GM19468 (cell line): ENCODE data around the gene CETN1.

Source experiments
- ATAC-seq: cut with Tn5 transposase; IDR thresholded peaks from one replicate; pipeline ENCODE4 v1.9.1; 2021; ENCODE audit warnings: mild to moderate bottlenecking, moderate library complexity, moderate number of reproducible peaks; ENCODE audit not compliant: unreplicated experiment; ENCODE audit errors: extremely low read depth

The CETN1 gene

GRCh38 chr18:574865-575645 is 5.1 kb upstream of the CETN1 start:
- no peak for ATAC-seq

- ATAC-seq, result no peak
Measured at GRCh38 chr18:576924-577323, 3.3 kb upstream of the CETN1 start.

- no peak for ATAC-seq
Measured at GRCh38 chr18:577643-578375, 2.4 kb upstream of the CETN1 start.

- no peak for ATAC-seq
Measured at GRCh38 chr18:579238-579637, 942 bp upstream of the CETN1 start.

DNA sequence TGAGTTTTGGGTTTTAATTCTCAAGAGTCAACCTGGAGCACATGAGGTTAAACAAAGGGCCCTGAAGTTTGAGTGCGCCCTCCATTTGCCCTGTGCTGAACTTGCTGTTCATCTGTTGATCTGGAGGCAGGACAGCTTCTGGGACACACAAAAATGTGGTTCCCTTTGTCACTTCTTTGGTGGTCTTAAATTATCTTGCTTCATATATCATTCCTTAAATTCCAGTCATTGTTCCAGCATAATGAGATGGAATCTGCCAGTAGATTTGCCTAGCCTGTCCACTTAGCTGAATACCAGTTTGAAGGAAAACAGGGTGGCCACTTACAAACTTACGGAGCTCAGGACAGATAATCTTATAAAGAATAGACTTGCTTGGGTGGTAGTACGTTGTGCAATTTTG is 916 bp downstream of the CETN1 start:
- no peak for ATAC-seq

- no peak for ATAC-seq
Measured at GRCh38 chr18:582465-582864, 2.3 kb downstream of the CETN1 start.

DNA sequence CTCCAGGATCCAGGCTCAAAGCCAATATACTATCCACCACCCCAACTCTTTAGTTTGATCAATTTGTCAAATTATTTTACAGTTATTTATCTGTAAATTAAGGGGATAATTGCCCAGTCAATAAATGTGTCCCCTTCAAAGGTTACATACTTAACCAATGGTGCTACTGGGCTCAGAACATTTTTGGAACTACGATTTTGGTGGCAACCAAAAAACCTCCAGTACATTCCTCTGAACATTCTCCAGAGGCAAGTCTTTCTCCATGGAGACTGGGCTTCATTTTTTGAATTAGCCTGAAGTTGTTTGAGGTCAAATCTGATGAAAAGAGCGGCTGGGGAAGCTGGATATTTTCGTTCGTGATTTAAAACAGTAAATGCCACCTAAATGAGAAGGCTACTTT is 14.9 kb downstream of the CETN1 start:
- no peak for ATAC-seq

DNA sequence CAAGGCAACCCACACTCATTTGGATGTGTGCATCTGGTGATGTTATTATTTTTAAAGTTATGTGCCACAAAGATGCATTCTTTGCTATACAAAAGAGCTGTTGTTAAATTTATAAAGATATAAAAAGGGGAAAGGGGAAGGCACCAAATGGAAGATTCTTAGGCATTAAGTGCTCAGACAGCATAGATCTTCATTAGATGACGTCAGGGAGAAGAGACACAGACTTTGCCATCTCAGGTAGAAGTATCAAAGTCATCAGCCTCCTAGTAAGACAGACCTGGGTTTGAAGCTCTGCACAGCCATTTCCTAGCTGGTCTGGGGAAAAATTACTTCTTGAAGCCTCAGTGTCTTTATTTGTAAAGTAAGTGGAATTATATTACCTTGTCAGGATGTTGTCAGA is 15.4 kb downstream of the CETN1 start:
- no peak for ATAC-seq

DNA sequence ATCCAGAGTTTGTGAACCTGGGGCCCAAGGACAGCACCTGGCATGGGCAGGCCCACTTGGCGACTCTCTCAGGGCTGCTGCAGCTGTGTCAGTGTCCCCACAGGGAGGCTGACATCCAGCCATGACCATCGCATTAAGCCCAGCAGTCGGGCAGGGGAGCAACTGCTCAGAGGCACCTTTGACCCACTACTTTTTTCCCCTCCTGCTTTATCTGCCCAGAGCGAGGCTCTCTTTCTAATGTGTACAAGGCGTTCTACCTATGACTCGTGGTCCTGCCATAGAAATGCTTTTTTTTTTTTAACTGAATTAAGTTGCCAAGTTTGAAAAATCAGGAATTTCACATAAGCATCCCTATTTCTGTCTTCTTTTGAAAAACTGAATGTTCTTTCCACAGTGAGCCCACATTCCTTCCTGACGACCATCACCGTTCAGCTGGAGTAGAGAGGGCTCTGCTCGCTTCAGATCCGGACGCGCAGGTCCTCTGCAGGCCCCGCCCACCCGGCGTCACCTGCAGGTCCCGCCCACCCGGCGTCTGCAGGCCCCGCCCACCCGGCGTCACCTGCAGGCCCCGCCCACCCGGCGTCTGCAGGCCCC is 16.2 kb downstream of the CETN1 start:
- ATAC-seq, result no peak

GRCh38 chr18:598124-598589 is 18.0 kb downstream of the CETN1 start:
- ATAC-seq, result no peak

GRCh38 chr18:600107-600506 is 19.9 kb downstream of the CETN1 start:
- ATAC-seq, result no peak

DNA sequence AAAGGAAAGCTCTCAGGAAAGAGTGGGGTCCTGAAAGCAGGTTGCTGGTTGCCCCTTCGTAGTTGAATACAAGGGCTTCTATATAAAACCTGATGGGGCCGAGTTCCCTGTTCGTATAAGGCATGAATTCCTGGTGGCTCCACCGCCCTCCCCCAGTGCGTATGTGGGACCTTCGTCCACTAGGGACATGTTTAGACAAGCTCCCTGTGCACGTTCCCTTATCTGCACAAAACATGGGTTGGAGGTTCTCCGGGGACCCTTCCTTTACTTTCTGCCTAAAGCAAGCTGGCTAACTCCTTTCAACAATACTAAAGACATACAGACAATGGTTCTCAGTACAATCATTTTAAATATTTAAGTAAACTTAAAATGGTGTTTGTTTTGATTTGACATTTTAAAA is 24.6 kb downstream of the CETN1 start:
- no peak for ATAC-seq

DNA sequence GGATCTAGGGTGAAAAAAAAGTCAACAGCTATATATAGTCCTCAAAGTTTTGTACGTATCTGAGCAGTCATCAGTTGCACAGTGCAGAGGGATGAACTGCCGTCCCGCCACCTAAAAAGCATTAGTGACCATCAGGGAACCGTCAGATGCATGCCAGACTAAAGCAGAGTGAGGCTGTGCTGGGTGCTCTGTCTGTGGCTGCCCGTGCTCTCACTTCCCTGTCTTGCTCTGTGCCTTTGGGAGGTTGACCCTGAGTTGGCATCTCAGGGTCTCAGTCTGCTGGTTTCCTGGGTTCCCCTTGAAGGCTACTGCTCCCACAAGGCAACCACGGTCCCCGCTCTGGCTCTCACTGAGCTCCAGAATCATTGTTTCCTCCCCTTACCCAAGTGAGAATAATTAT is 27.8 kb downstream of the CETN1 start:
- no peak for ATAC-seq

GRCh38 chr18:610214-610928 is 30.2 kb downstream of the CETN1 start:
- ATAC-seq, result no peak

DNA sequence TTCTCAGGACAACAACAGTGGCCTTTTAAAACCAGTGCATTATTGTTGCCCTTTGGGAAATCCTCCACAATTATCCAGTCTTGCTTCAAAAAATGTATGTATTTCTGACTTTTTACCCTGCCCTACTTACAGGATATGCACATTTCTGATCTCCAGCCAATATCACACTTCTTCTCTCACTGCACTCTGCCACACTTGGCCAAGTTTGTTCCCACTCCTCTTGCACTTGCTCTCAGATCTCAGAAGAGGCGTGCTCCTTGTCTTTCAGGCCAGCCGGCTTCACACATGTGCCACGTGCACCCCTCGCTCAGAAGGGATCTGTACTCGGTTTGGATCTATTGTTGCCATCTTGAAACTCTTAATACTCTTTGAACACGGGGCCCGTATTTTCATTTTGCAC is 32.0 kb downstream of the CETN1 start:
- ATAC-seq, result no peak

DNA sequence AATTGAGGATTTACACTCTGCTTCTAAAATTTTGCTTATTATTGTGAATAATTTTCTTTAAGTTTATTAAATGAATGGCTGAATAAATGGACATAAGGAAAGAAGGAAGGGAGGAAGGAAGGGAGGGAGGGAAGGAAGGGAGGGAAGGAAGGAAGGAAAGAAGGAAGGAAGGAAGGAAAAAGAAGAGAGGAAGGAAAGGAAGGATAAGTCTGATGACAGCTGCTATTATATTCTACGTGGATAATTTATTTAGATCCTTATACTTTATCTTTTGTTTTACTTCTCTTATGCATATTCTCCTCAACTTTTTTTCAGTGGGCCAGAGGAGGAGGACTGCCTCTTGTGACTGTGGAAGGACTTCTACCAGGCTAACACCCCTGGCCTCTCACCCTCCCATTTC is 34.0 kb downstream of the CETN1 start:
- ATAC-seq, result no peak

DNA sequence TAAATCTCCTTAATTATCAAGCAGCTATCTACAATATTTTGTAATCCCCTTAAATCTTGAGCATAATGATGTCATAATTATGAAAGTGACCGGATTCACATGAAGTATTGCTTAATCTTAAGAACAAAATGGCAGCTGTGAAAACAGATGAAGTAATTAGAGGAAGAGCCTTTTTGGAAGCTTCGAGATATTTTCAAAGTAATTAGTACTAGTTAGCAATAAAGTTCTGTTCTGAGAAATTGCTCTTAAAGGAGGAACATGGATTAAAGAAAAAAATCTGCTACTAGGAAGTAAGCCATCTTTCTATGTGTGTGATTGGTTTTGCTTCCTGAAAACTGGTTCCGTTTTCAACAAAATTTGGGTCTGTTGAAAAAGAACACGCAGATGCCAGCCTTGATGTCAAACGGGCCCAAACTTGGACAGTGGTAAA is 34.9 kb downstream of the CETN1 start:
- ATAC-seq, result no peak

- ATAC-seq, result no peak
Measured at GRCh38 chr18:615773-616172, 35.6 kb downstream of the CETN1 start.

- no peak for ATAC-seq
Measured at GRCh38 chr18:616380-616995, 36.3 kb downstream of the CETN1 start.

GRCh38 chr18:617970-618504 is 37.9 kb downstream of the CETN1 start:
- ATAC-seq, result no peak
